H9 (cell line): Measurements from ENCODE around the gene WNT7B. TPM values are rescaled to one million over a fixed set of nuclear protein-coding genes. Genes with fewer than 3 reads are reported as not detected.

Experiments
- DNase-seq: peaks from one replicate; pipeline ENCODE4 v3.0.0-alpha.2; 2017
- H2AFZ ChIP-seq: one replicate; pipeline ENCODE4 v1.6.1; 2013; ENCODE audit warnings: mild to moderate bottlenecking, low read length, control low read depth, moderate library complexity
- H2AK5ac ChIP-seq: 2 replicates; pipeline ENCODE4 v1.6.1; 2013; ENCODE audit warnings: low read length, control low read depth, mixed read lengths; ENCODE audit not compliant: insufficient read length
- H2BK120ac ChIP-seq: one replicate; pipeline ENCODE4 v1.6.1; 2013; ENCODE audit warnings: low read depth, mild to moderate bottlenecking, low read length, control low read depth, inconsistent platforms; ENCODE audit not compliant: poor library complexity, severe bottlenecking
- H2BK12ac ChIP-seq: 2 replicates; pipeline ENCODE4 v1.6.1; 2013; ENCODE audit warnings: low read length, control low read depth, mixed read lengths, low read depth; ENCODE audit not compliant: insufficient read length
- H2BK15ac ChIP-seq: 2 replicates; pipeline ENCODE4 v1.6.1; 2013; ENCODE audit warnings: low read depth, low read length, control low read depth
- H2BK20ac ChIP-seq: one replicate; pipeline ENCODE4 v1.6.1; 2013; ENCODE audit warnings: low read depth, mild to moderate bottlenecking, low read length, control low read depth, inconsistent platforms; ENCODE audit not compliant: poor library complexity, severe bottlenecking
- H2BK5ac ChIP-seq: 2 replicates; pipeline ENCODE4 v1.6.1; 2013; ENCODE audit warnings: low read length, control low read depth, mixed read lengths; ENCODE audit not compliant: insufficient read length
- H3K14ac ChIP-seq: 2 replicates; pipeline ENCODE4 v1.6.1; 2013; ENCODE audit warnings: low read length, control low read depth; ENCODE audit not compliant: insufficient read depth
- H3K18ac ChIP-seq: 2 replicates; pipeline ENCODE4 v1.6.1; 2013; ENCODE audit warnings: low read depth, mild to moderate bottlenecking, mixed read lengths, low read length, control low read depth; ENCODE audit not compliant: insufficient read length
- H3K23ac ChIP-seq: 2 replicates; pipeline ENCODE4 v1.6.1; 2013; ENCODE audit warnings: low read length, control low read depth, mixed read lengths, low read depth; ENCODE audit not compliant: insufficient read length
- H3K23me2 ChIP-seq: 2 replicates; pipeline ENCODE4 v1.6.1; 2013; ENCODE audit warnings: low read depth, mild to moderate bottlenecking, mixed read lengths, low read length, control low read depth; ENCODE audit not compliant: insufficient read length, poor library complexity, severe bottlenecking
- H3K27ac ChIP-seq: 2 replicates; pipeline ENCODE4 v1.5.1; 2013; ENCODE audit warnings: low read length, control low read depth, mixed read lengths, low read depth; ENCODE audit not compliant: insufficient read length
- H3K27me3 ChIP-seq: 2 replicates; pipeline ENCODE4 v1.6.1; 2013; ENCODE audit warnings: low read length, control low read depth, inconsistent platforms; ENCODE audit not compliant: insufficient read depth
- H3K4ac ChIP-seq: 2 replicates; pipeline ENCODE4 v1.6.1; 2013; ENCODE audit warnings: low read depth, mild to moderate bottlenecking, control low read depth, inconsistent platforms, low read length, moderate library complexity
- H3K4me1 ChIP-seq: 2 replicates; pipeline ENCODE4 v1.6.1; 2013; ENCODE audit warnings: low read length, control low read depth, inconsistent platforms; ENCODE audit not compliant: insufficient read depth
- H3K4me2 ChIP-seq: 2 replicates; pipeline ENCODE4 v1.6.1; 2013; ENCODE audit warnings: low read length, control low read depth, mixed read lengths; ENCODE audit not compliant: insufficient read length, insufficient read depth
- H3K56ac ChIP-seq: 2 replicates; pipeline ENCODE4 v1.6.1; 2013; ENCODE audit warnings: low read depth, mild to moderate bottlenecking, mixed read lengths, low read length, control low read depth; ENCODE audit not compliant: insufficient read length
- H3K79me1 ChIP-seq: 2 replicates; pipeline ENCODE4 v1.6.1; 2013; ENCODE audit warnings: low read depth, mild to moderate bottlenecking, moderate library complexity, low read length, control low read depth, inconsistent platforms; ENCODE audit not compliant: insufficient read depth, poor library complexity, severe bottlenecking
- H3K79me2 ChIP-seq: 2 replicates; pipeline ENCODE4 v1.6.1; 2013; ENCODE audit warnings: low read length, control low read depth, inconsistent platforms; ENCODE audit not compliant: insufficient read depth
- H3K9ac ChIP-seq: 2 replicates; pipeline ENCODE4 v1.6.1; 2013; ENCODE audit warnings: low read length, control low read depth, mixed read lengths; ENCODE audit not compliant: insufficient read length; ENCODE audit errors: extremely low read depth
- H3K9me3 ChIP-seq: one replicate; pipeline ENCODE4 v1.6.1; 2013; ENCODE audit warnings: low read depth, low read length, inconsistent platforms; ENCODE audit not compliant: control insufficient read depth
- H3T11ph ChIP-seq: one replicate; pipeline ENCODE4 v1.6.1; 2013; ENCODE audit warnings: mild to moderate bottlenecking, low read length, control low read depth, inconsistent platforms
- H4K20me1 ChIP-seq: one replicate; pipeline ENCODE4 v1.6.1; 2013; ENCODE audit not compliant: control insufficient read depth, insufficient read length, insufficient read depth
- H4K5ac ChIP-seq: 2 replicates; pipeline ENCODE4 v1.6.1; 2013; ENCODE audit warnings: low read depth, mild to moderate bottlenecking, mixed read lengths, low read length, control low read depth; ENCODE audit not compliant: insufficient read length
- H4K8ac ChIP-seq: replicated peaks from 2 replicates; pipeline ENCODE4 v1.6.1; 2013; ENCODE audit warnings: low read length, control low read depth, mixed read lengths, low read depth; ENCODE audit not compliant: insufficient read length
- H4K91ac ChIP-seq: 2 replicates; pipeline ENCODE4 v1.6.1; 2013; ENCODE audit warnings: low read depth, mild to moderate bottlenecking, moderate library complexity, mixed read lengths, low read length, control low read depth; ENCODE audit not compliant: insufficient read length
- H3K27ac Mint-ChIP-seq, 3 experiments: 2 replicates in 2 of 3; 3 replicates in 1 of 3; pipeline ENCODE4 v1.8.0; 2020 to 2021; ENCODE audit warnings: mixed read lengths in 3 of 3, mild to moderate bottlenecking in 1 of 3, moderate library complexity in 1 of 3
- H3K27me3 Mint-ChIP-seq: 2 replicates; pipeline ENCODE4 v1.8.0; 2021; ENCODE audit warnings: low read depth, mild to moderate bottlenecking, moderate library complexity, mixed read lengths
- H3K36me3 Mint-ChIP-seq, 3 experiments: 2 replicates in 2 of 3; 3 replicates in 1 of 3; pipeline ENCODE4 v1.8.0; 2020 to 2021; ENCODE audit warnings: low read depth in 3 of 3, mixed read lengths in 3 of 3; ENCODE audit not compliant: insufficient read depth in 1 of 3
- H3K4me1 Mint-ChIP-seq, 2 experiments: 2 replicates each; pipeline ENCODE4 v1.8.0; 2020; ENCODE audit warnings: mixed read lengths in 2 of 2
- H3K4me3 Mint-ChIP-seq, 2 experiments: 2 replicates in 1 of 2; 3 replicates in 1 of 2; pipeline ENCODE4 v1.8.0; 2020 to 2021; ENCODE audit warnings: mild to moderate bottlenecking in 2 of 2, mixed read lengths in 2 of 2, moderate library complexity in 1 of 2
- H3K9me3 Mint-ChIP-seq, 2 experiments: 2 replicates in 1 of 2; 3 replicates in 1 of 2; pipeline ENCODE4 v1.8.0; 2020; ENCODE audit warnings: mild to moderate bottlenecking in 2 of 2, mixed read lengths in 2 of 2, moderate library complexity in 1 of 2
- CTCF ChIP-seq: fragments of 200-600 bp; sonication (generic); conservative IDR thresholded peaks from 3 replicates; pipeline ENCODE4 v1.8.0; 2021; ENCODE audit warnings: antibody characterized with exemption, mild to moderate bottlenecking
- WGBS: extraction: QIAGEN DNeasy Blood & Tissue Kit; methylation state at CpG from one replicate; pipeline ENCODE4 v1.1.7; 2013; ENCODE audit warnings: missing lambda C conversion rate, low lambda C conversion rate, mixed read lengths; ENCODE audit not compliant: insufficient read length; ENCODE audit errors: extremely low coverage; 5-methylcytosine and 5-hydroxymethylcytosine counted together
- total RNA-seq: library from RNA; stranded (reverse); gene quantifications from 2 replicates; pipeline ENCODE4 v1.2.1, GENCODE V29; 2021

Gene WNT7B
- total RNA-seq, 1 experiment from 2014 or later = 0.09 TPM

GRCh38 chr22:46012881-46013281 is 35.9 kb upstream of the WNT7B start:
- H4K8ac ChIP-seq = no peak overlapping the region
- TF ChIP-seq CTCF = no peak
- no peak overlapping the region for H2BK15ac ChIP-seq
- peaks cover 11 to 13% of the 10 kb centered on the region in 2 experiments for H3K4me1 Mint-ChIP-seq
- H4K5ac ChIP-seq = no peak overlapping the region
- no peak overlapping the region for H3K56ac ChIP-seq
- H4K20me1 ChIP-seq = no peaks in the 10 kb centered on the region
- no CpG with 5 or more reads among the region's 11 CpGs for WGBS
- peaks cover 4% of the 10 kb centered on the region for H3K23me2 ChIP-seq
- H3K27ac ChIP-seq = no peak overlapping the region
- no peak overlapping the region for H3K4ac ChIP-seq
- no peak overlapping the region for H4K91ac ChIP-seq
- no peak overlapping the region for H2AFZ ChIP-seq
- no peak for DNase-seq
- no peak overlapping the region for H3T11ph ChIP-seq
- no peak overlapping the region for H3K9ac ChIP-seq
- H3K27me3 Mint-ChIP-seq = peaks cover 6% of the 10 kb centered on the region; the same call in 1 of the 2 replicates
- no peaks in the 10 kb centered on the region; a peak in 1 of 5 replicates for H3K9me3 Mint-ChIP-seq
- H3K4me3 Mint-ChIP-seq = peak overlapping the region; percentile 81 to 84; a peak in 4 of 5 replicates
- H3K9me3 ChIP-seq = no peaks in the 10 kb centered on the region
- no peak overlapping the region for H2BK12ac ChIP-seq
- H3K79me2 ChIP-seq = no peaks in the 10 kb centered on the region
- no peak overlapping the region for H2BK120ac ChIP-seq
- no peak overlapping the region for H2BK5ac ChIP-seq
- no peaks in the 10 kb centered on the region for H3K79me1 ChIP-seq
- H3K4me2 ChIP-seq = peak overlapping the region; percentile 42
- H3K4me1 ChIP-seq = no peaks in the 10 kb centered on the region
- H3K23ac ChIP-seq = no peak overlapping the region
- H3K14ac ChIP-seq = no peak overlapping the region
- no peak overlapping the region for H2AK5ac ChIP-seq
- no peaks in the 10 kb centered on the region for H3K36me3 Mint-ChIP-seq
- H3K27ac Mint-ChIP-seq = peak overlapping the region in 1 of 3 experiments; percentile 82; a peak in 1 of 7 replicates
- H2BK20ac ChIP-seq = no peak overlapping the region
- no peak overlapping the region for H3K18ac ChIP-seq
- no peaks in the 10 kb centered on the region for H3K27me3 ChIP-seq
